Measurements from ENCODE around the gene ATP10B.

Gene ATP10B

DNA sequence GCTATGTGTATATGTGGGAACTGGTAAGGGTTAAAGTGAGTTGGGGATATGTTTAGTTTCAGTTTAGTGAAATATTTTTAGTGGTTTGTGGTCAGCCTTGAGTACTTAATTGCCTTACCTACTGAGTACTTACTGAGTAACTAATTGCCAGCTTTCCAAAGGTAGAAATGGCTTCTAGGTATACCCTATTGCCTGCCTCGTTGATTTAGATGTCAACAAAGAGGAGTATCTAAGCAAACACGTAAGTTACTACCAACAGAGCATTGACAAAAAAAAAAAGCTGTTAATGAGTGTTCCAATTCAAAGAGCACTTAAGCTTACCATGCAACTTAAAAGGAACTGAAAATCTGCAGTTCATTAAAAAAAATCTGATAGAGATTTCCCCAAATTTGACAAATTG lies 8.8 kb downstream of the ATP10B start:
- no peak for DNase-seq (ENCODE audit: extremely low spot score)
- ChIA-PET CTCF (no interaction called here), POLR2A (no interaction called here)
- TF ChIP-seq SUZ12 (IDR thresholded peaks at IDR 0.05) (no peak), HDGF (IDR thresholded peaks at IDR 0.05; ENCODE audit: borderline replicate concordance) (no peak), PKNOX1 (IDR thresholded peaks at IDR 0.05) (no peak), SP1 (IDR thresholded peaks at IDR 0.05) (no peak), ARNT (IDR thresholded peaks at IDR 0.05) (no peak), ZNF384 (IDR thresholded peaks at IDR 0.05) (no peak), FOXA1 (IDR thresholded peaks at IDR 0.05) (no peak), L3MBTL2 (conservative IDR thresholded peaks at IDR 0.05) (no peak), BHLHE40 (IDR thresholded peaks at IDR 0.05; ENCODE audit: borderline replicate concordance) (no peak), FOXM1 (IDR thresholded peaks at IDR 0.05; ENCODE audit: borderline replicate concordance) (no peak), LEF1 (IDR thresholded peaks at IDR 0.05; ENCODE audit: borderline replicate concordance) (no peak)

GRCh38 chr5:160837749-160838593 lies 14.0 kb downstream of the ATP10B start:
- CTCF ChIA-PET, result no interaction called here
- POLR2A ChIA-PET, result no interaction called here
- no peak for DNase-seq (ENCODE audit: extremely low spot score)
- no peak for TF ChIP-seq ZNF384 (IDR thresholded peaks at IDR 0.05)
- TF ChIP-seq PKNOX1 (IDR thresholded peaks at IDR 0.05), result no peak
- no peak for TF ChIP-seq ARNT (IDR thresholded peaks at IDR 0.05)
- no peak for TF ChIP-seq FOXM1 (IDR thresholded peaks at IDR 0.05; ENCODE audit: borderline replicate concordance)
- no peak for TF ChIP-seq FOXA1 (IDR thresholded peaks at IDR 0.05)
- TF ChIP-seq NFRKB (IDR thresholded peaks at IDR 0.05), result no peak
- TF ChIP-seq L3MBTL2 (conservative IDR thresholded peaks at IDR 0.05), result no peak

- TF ChIP-seq SUZ12 (IDR thresholded peaks at IDR 0.05) (no peak), L3MBTL2 (conservative IDR thresholded peaks at IDR 0.05) (no peak), PKNOX1 (IDR thresholded peaks at IDR 0.05) (no peak)
- POLR2A ChIA-PET, result no interaction called here
- CTCF ChIA-PET, result no interaction called here
- DNase-seq (ENCODE audit: extremely low spot score), result no peak
Observed at GRCh38 chr5:160837211-160837610, 14.8 kb downstream of the ATP10B start.

DNA sequence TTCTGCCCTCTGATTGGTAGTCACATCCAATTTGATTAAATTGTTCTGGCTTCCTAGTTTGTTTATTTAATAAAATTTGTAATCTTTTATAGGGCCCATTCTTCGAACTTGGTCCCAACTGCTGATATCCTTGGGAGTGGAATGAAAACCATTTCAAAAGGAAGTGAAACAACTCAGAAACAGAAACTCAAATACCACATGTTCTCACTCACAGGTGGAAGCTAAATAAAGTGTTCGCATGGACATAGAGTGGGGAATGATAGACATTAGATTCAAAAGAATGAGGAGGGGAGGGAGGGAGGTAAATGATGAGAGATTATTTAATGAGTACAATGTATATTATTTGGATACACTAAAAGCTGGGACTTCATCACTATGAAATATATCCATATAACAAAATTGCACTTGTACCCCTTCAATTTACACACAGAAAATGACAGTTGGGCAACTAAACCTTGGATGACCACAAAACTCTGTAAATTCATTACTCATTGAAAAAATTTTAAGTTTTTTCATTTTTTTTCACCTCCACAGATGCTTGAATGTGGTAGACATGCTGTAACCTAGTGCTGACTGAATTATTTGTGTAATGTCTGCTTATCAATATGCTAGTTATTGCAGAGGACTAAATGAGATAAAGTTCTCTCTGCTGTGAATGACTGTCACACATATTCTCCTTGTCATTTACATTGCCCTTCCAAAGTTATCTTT lies 16.0 kb downstream of the ATP10B start:
- ChIA-PET POLR2A (no interaction called here), CTCF (no interaction called here)
- TF ChIP-seq TARDBP (IDR thresholded peaks at IDR 0.05) (no peak), PKNOX1 (IDR thresholded peaks at IDR 0.05) (no peak), SUZ12 (IDR thresholded peaks at IDR 0.05) (no peak), SP1 (IDR thresholded peaks at IDR 0.05) (no peak), LEF1 (IDR thresholded peaks at IDR 0.05; ENCODE audit: borderline replicate concordance) (no peak), L3MBTL2 (conservative IDR thresholded peaks at IDR 0.05) (no peak), HDGF (IDR thresholded peaks at IDR 0.05; ENCODE audit: borderline replicate concordance) (no peak), FOXM1 (IDR thresholded peaks at IDR 0.05; ENCODE audit: borderline replicate concordance) (no peak), ARNT (IDR thresholded peaks at IDR 0.05) (no peak), CTBP1 (IDR thresholded peaks at IDR 0.05; ENCODE audit: borderline replicate concordance) (no peak), ZNF384 (IDR thresholded peaks at IDR 0.05) (no peak), ELF4 (IDR thresholded peaks at IDR 0.05) (no peak)

DNA sequence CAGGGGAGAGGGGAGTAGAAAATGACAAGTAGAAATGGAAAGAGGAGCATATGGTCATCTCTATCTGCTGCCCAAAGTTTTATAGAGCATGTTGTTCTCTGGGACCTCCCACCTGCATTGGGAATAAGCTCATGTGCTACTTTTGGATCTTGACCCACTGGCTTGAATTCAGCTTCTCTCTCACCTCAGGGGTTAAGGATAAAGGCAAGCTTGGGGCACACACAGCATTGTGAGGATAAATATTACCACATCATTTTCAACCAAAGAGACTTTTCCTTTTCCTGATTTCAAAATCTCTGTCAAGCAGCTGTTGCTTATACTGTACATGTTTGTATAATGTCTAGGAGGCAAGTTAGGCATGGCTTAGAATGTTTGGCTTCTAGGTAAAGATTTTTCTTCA lies 16.6 kb downstream of the ATP10B start:
- TF ChIP-seq FOXK2 (IDR thresholded peaks at IDR 0.05) (no peak), FOXA1 (IDR thresholded peaks at IDR 0.05) (no peak), FOXM1 (IDR thresholded peaks at IDR 0.05; ENCODE audit: borderline replicate concordance) (no peak), L3MBTL2 (conservative IDR thresholded peaks at IDR 0.05) (no peak), BHLHE40 (IDR thresholded peaks at IDR 0.05; ENCODE audit: borderline replicate concordance) (no peak), HDGF (IDR thresholded peaks at IDR 0.05; ENCODE audit: borderline replicate concordance) (no peak), CTBP1 (IDR thresholded peaks at IDR 0.05; ENCODE audit: borderline replicate concordance) (no peak), ELF4 (IDR thresholded peaks at IDR 0.05) (no peak), ARNT (IDR thresholded peaks at IDR 0.05) (no peak), TARDBP (IDR thresholded peaks at IDR 0.05) (no peak), ZNF384 (IDR thresholded peaks at IDR 0.05) (no peak), LEF1 (IDR thresholded peaks at IDR 0.05; ENCODE audit: borderline replicate concordance) (no peak), SUZ12 (IDR thresholded peaks at IDR 0.05) (no peak), NFRKB (IDR thresholded peaks at IDR 0.05) (no peak), SP1 (IDR thresholded peaks at IDR 0.05) (no peak), PKNOX1 (IDR thresholded peaks at IDR 0.05) (no peak)
- ChIA-PET POLR2A (no interaction called here), CTCF (no interaction called here)
- no peak for DNase-seq (ENCODE audit: extremely low spot score)

More for the DNA sequence above, 16.0 kb downstream of the ATP10B start:
- DNase-seq (ENCODE audit: extremely low spot score), result no peak

All from HEK293T (cell line).